Lung (tissue), 12 donors: Measurements from ENCODE around the gene DNAJC6. TPM values are rescaled to one million over a fixed set of nuclear protein-coding genes. Genes with fewer than 3 reads are reported as not detected.

Source experiments
- ATAC-seq: fragments of 200-7000 bp; cut with Tn5 transposase; one replicate; pipeline ENCODE4 v1.9.1; 2020; ENCODE audit warnings: moderate number of reproducible peaks; ENCODE audit not compliant: insufficient read depth, low FRiP score
- DNase-seq, 3 donors: peaks; one replicate each; pipeline ENCODE4 v3.0.0-alpha.2; 2013 to 2017
- H3K27ac ChIP-seq, 2 donors: one replicate each; pipeline ENCODE4 v1.5.1; 2013; ENCODE audit warnings: mild to moderate bottlenecking in 2 of 2, moderate library complexity in 2 of 2, control low read depth in 1 of 2, inconsistent platforms in 1 of 2, low read depth in 1 of 2, low read length in 1 of 2
- H3K27me3 ChIP-seq, 3 donors: one replicate each; pipeline ENCODE4 v1.5.1; 2013; ENCODE audit warnings: low read length in 2 of 3; ENCODE audit not compliant: control insufficient read depth in 3 of 3, insufficient read depth in 3 of 3
- H3K36me3 ChIP-seq, 4 donors: one replicate each; pipeline ENCODE4 v1.5.1; 2013; ENCODE audit warnings: low read length in 4 of 4, mild to moderate bottlenecking in 1 of 4, moderate library complexity in 1 of 4; ENCODE audit not compliant: control insufficient read depth in 4 of 4, insufficient read depth in 4 of 4
- H3K4me1 ChIP-seq, 5 donors: one replicate each; pipeline ENCODE4 v1.5.1; 2013; ENCODE audit warnings: low read length in 5 of 5, mild to moderate bottlenecking in 2 of 5, moderate library complexity in 1 of 5; ENCODE audit not compliant: control insufficient read depth in 5 of 5, insufficient read depth in 5 of 5
- H3K4me3 ChIP-seq: one replicate; pipeline ENCODE4 v1.5.1; 2013; ENCODE audit warnings: mild to moderate bottlenecking, control low read depth, moderate library complexity
- H3K9ac ChIP-seq, 2 donors: one replicate each; pipeline ENCODE4 v1.5.1; 2013; ENCODE audit warnings: low read length in 2 of 2, control low read depth in 1 of 2; ENCODE audit not compliant: insufficient read depth in 1 of 2
- H3K9me3 ChIP-seq, 4 donors: one replicate each; pipeline ENCODE4 v1.5.1; 2013; ENCODE audit warnings: low read length in 3 of 4, mild to moderate bottlenecking in 1 of 4, moderate library complexity in 1 of 4; ENCODE audit not compliant: control insufficient read depth in 4 of 4, insufficient read depth in 3 of 4
- CTCF ChIP-seq: IDR thresholded peaks from 2 replicates; pipeline ENCODE4 v1.5.1; 2012; ENCODE audit warnings: mild to moderate bottlenecking; ENCODE audit errors: control extremely low read depth, extremely low read depth
- WGBS, 2 donors: extraction: QIAGEN DNeasy Blood & Tissue Kit; methylation state at CpG; one replicate each; pipeline ENCODE4 v1.1.7; 2013; 5-methylcytosine and 5-hydroxymethylcytosine counted together
- polyA plus RNA-seq, 2 donors: library from polyadenylated mRNA; stranded (reverse); fragments of 200-250 nt; gene quantifications; one replicate each; pipeline ENCODE4 v1.2.1, GENCODE V29; 2013
- total RNA-seq, 2 donors: library from RNA; depleted of rRNA in 1 of 2; stranded (reverse); fragments of >200 nt in 1 of 2; gene quantifications; one replicate each; pipeline ENCODE4 v1.2.1, GENCODE V29; 2014 to 2021
- donor health status: control.
- donor health status: control.
- donor health status: Bipolar disorder and iron deficiency.
- donor health status: healthy.
- donor health status: DM: yes; HTN: yes; CAD: no.

The DNAJC6 gene
- total and polyA plus RNA-seq, 4 donors: 0.96 to 5.0 (median 3.0) TPM

GRCh38 chr1:65429078-65429477 is 119.7 kb downstream of the DNAJC6 start:
- Histone ChIP-seq H3K9me3 (no peaks in the 10 kb centered on the region), H3K27me3 (no peaks in the 10 kb centered on the region), H3K4me3 (no peak overlapping the region), H3K36me3 (peaks cover 14 to 36% (median 30%) of the 10 kb centered on the region in 4 donors), H3K27ac (peak overlapping the region in 1 of 2 donors; percentile 37), H3K9ac (no peak overlapping the region), H3K4me1 (peaks cover 0 to 10% (median 0%) of the 10 kb centered on the region in 5 donors)
- WGBS, 2 donors: 90 to 94% methylated on average over 2 of the region's 2 CpGs
- TF ChIP-seq CTCF: no peak
- ATAC-seq (no peak), DNase-seq (no peak)

- Histone ChIP-seq H3K9me3 (no peaks in the 10 kb centered on the region), H3K9ac (no peak overlapping the region), H3K4me3 (no peak overlapping the region), H3K27me3 (no peaks in the 10 kb centered on the region), H3K36me3 (peaks cover 17 to 42% (median 31%) of the 10 kb centered on the region in 4 donors), H3K4me1 (peaks cover 0 to 7% (median 0%) of the 10 kb centered on the region in 5 donors), H3K27ac (peak overlapping the region in 1 of 2 donors; percentile 50)
- 40 to 55% methylated on average over 7 of the region's 7 CpGs for WGBS, 2 donors
- peak; percentile 38 for ATAC-seq
- TF ChIP-seq CTCF: no peak
- no peak for DNase-seq
Observed at GRCh38 chr1:65429806-65430205, 120.5 kb downstream of the DNAJC6 start.

GRCh38 chr1:65431111-65431705 is 121.9 kb downstream of the DNAJC6 start:
- Histone ChIP-seq H3K27me3 (no peaks in the 10 kb centered on the region), H3K27ac (no peak overlapping the region), H3K36me3 (peaks cover 10 to 33% (median 19%) of the 10 kb centered on the region in 4 donors), H3K9ac (no peak overlapping the region), H3K4me3 (no peak overlapping the region), H3K9me3 (no peaks in the 10 kb centered on the region), H3K4me1 (peaks cover 0 to 7% (median 3%) of the 10 kb centered on the region in 5 donors)
- TF ChIP-seq CTCF: no peak
- DNase-seq (peak in 2 of 3 donors; percentile 73 to 79), ATAC-seq (no peak)
- WGBS, 2 donors: 34 to 52% methylated on average over 1 of the region's 1 CpG
